ENCODE results near the gene SYT12.
A peak's percentile ranks its signal among the peaks of the same experiment; 100 is the strongest.

Gene SYT12

GRCh38 chr11:67058506-67058905, 35.6 kb downstream of the SYT12 start:
- no peak for DNase-seq

GRCh38 chr11:67059671-67060070, 36.7 kb downstream of the SYT12 start:
- DNase-seq: no peak

DNA sequence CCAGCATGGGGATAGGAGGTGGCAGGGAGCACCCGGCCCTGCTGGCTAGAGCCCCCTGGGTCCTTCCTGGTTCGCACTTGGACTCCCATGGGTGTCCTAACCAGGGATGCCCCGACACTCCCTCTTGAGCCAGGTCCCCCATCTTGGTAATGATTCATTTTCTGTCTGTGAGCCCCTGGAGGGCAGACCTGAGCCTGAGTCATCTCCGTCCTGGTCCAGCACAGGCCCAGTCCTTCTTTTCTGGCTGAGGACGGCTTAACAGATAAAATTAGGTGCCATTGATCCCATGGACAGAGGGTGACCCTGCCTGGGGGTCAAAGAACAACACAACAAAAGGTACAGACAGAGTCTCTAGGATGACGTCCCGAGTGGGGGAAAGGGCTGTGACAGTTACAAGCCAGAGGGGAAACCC, 37.2 kb downstream of the SYT12 start:
- DNase-seq: no peak

- no peak for DNase-seq
Measured at GRCh38 chr11:67062526-67063373, 39.8 kb downstream of the SYT12 start.

DNA sequence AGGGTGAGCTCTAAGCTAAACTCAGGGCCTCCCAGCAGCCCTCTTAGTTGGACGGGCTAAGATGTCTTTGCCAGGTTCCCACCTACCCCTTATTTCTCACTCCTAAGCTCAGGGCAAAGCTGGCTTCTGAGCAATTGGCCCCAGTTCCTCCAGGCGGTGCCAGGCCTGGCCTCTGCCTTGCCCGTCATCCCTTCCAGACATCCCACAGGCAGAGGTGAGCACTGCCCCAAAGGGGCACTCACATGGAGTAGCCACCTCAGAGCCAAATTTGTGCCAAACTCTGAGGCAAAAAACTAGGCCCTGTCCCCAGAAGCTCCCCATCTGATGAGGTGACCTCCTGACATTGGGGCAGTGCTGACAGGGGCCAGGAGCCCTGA, 43.4 kb downstream of the SYT12 start:
- DNase-seq: no peak

DNA sequence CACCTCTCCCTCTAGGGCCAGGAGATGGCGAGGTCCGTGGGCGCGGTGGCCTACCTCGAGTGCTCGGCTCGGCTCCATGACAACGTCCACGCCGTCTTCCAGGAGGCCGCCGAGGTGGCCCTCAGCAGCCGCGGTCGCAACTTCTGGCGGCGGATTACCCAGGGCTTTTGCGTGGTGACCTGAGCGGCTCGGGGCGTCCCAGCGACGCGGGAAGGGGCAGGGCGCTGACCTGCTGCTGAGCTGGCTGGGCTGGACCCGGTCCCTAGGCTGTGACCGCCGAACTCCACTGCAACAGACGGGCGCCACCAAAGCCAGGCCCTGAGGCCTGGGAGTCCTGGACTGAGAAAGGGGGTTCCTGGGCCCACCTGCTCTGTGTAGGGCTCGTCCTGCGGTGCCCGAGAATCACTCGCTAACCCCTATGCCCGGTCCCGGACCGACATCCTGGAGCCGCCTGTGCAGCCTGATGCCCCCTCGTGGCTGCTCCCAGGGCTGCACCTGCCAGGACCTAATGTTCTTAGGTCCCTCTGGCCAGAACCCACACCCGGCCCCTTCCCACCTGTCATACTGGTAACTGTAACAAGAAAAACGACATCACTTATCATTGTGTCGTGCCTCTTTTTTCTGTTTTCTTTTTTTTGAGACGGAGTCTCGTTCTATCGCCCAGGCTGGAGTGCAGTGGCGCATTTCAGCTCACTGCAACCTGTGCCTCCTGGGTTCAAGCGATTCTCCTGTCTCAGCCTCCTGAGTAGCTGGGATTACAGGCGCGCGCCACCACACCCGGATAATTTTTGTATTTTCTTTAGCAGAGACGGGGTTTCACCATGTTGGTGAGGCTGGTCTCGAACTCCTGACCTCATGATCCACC, 48.7 kb downstream of the SYT12 start:
- peak; percentile 75 for DNase-seq

DNA sequence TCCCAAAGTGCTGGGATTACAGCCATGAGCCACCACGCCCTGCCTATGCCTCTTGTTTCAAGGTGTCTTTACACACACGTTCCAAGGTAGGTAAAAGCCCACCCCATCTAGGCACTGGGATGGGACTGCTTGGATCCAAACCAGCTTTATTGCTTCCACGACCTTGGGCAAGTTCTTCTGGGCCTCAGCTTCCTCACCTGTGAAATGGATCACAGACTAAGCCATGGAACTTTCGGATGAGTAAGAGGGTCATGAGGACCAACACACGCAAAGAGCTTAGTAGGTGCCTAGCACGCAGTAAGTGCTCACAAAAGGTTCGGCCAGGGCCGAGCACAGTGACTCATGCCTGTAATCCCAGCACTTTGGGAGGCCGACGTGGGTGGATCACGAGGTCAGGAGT, 49.4 kb downstream of the SYT12 start:
- DNase-seq: no peak

- DNase-seq: no peak
Measured at GRCh38 chr11:67073908-67074307, 51.0 kb downstream of the SYT12 start.

- no peak for DNase-seq
Measured at GRCh38 chr11:67076202-67076601, 53.3 kb downstream of the SYT12 start.

DNA sequence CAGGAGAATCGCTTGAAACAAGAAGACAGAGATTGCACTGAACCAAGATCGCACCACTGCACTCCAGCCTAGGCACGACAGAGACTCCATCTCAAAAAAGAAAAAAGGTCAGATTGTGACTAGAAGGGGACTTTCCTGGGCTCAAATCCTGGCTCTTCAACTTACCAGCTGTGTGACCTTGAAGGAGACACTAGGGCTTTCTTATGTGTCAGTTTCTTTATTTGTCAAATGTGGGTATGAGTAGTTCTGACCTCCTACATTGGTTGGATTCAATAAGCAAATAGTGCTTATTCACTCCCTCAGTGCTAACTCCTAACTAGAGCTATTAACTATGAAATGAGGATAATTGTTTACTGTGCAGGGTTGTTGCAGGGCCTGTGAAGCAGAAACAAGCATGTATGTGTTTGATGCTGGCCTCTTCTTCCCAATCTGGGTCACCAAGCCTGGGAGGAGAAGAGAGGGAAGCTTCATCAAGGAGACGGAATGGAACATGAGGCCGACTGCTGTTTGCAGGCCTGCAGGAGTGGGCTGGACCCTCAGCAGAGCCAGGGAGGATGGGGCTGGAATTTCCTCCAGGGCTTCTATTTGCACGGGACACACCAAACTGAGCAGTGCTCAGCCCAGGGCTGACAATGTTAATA, 56.3 kb downstream of the SYT12 start:
- no peak for DNase-seq

GRCh38 chr11:67082071-67082791, 59.3 kb downstream of the SYT12 start:
- DNase-seq: no peak

DNA sequence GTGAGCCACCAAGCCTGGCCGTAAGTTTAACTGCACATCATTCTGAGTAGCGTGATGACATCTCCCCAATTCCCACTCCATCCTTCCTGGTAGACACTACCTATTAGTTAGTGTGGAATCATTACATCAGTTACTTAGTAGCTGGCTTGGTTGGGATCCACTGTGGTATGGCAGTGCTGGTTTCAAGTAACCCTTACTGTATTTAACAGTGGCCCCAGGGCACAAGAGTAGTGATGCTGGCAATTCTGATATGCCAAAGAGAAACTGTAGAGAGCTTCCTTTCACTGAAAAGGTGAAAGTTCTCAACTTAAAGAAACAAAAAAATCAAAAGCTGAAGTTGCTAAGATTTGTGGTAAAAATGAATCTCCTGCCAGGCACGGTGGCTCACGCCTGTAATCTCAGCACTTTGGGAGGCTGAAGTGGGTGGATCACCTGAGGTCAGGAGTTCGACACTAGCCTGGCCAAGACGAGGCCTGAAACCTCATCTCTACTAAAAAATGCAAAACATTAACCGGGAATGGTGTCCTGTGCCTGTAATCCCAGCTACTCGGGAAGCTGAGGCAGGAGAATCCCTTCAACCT, 60.9 kb downstream of the SYT12 start:
- DNase-seq: no peak

DNA sequence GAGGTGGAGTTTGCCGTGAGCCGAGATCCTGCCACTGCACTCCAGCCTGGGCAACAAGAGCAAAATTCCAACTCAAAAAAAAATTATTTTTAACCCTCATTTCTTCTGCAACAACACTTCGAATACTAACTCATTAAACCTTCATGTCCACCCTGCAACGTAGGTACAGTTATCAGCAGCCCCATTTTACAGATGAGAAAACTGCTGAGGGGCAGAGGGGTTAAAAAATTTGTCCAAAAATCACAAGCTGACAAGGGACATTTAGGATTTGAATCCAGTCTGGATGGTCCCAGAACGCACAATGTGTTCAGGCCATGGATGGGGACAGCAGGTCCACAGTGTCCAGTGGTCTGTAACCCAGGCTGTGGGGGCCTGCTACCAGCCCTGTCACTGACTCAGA, 62.7 kb downstream of the SYT12 start:
- no peak for DNase-seq

DNA sequence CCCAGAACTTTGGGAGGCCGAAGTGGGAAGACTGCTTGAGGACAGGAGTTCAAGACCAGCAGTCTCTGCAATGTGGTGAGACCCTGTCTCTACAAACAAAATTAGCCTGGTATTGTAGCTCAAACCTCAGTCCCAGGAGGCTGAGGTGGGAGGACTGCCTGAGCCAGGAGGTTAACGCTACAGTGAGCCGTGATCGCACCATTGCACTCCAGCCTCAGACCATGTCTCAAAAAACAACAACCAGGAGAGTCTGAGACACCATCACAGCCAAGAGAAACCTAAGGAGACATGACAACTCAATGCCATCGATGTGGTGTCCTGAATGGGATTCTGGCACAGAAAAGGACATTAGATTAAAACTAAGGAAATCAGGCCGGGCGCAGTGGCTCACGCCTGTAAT, 67.8 kb downstream of the SYT12 start:
- no peak for DNase-seq

DNA sequence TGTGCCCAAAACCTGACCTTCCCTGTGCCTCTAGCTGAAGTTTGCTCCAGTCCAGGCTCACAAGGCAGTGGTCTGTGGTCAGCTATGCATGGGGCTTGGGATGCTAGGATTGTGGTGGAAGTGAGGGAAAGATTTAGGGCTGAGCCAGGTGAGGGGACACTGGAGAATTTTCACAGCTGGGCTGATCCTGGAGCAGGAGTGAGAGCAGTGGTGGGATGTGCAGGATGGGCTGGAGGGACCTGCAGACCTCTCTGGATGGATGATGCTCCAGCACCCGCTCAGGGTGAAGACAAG, 72.2 kb downstream of the SYT12 start:
- DNase-seq: no peak

- no peak for DNase-seq
Measured at GRCh38 chr11:67098799-67099429, 76.0 kb downstream of the SYT12 start.

- no peak for DNase-seq
Measured at GRCh38 chr11:67099831-67100324, 76.9 kb downstream of the SYT12 start.

Data from activated naive CD4-positive, alpha-beta T cell treated with anti-CD3 and anti-CD28 coated beads, Interleukin-2, amount 50 U/mL, for 16 hours (primary cell).